ENCODE measurements around the gene GALNTL6.

Gene GALNTL6

GRCh38 chr4:172692701-172693100 lies 879.5 kb downstream of the GALNTL6 start:
- Histone ChIP-seq H3K79me1 (replicated peaks; ENCODE audit: low read length, poor library complexity, severe bottlenecking) (no peaks in the 10 kb centered on the region), H2BK5ac (ENCODE audit: low read depth, low read length, poor library complexity, severe bottlenecking) (no peak overlapping the region), H2BK12ac (ENCODE audit: low read length in 2 of 2) (no peak overlapping the region), H3K9ac (ENCODE audit: low read length) (no peak overlapping the region), H3K27me3 (ENCODE audit: control insufficient read depth in 1 of 2, insufficient read depth in 1 of 2, low read length in 2 of 2) (no peaks in the 10 kb centered on the region), H3K9me3 (ENCODE audit: control insufficient read depth, low read length) (peaks cover 15% of the 10 kb centered on the region), H3K14ac (ENCODE audit: low read length in 2 of 2) (no peak overlapping the region), H3K4me1 (ENCODE audit: control insufficient read depth, insufficient read depth, low read depth, low read length) (no peaks in the 10 kb centered on the region), H2AFZ (ENCODE audit: low read depth, low read length) (no peak overlapping the region), H2BK120ac (ENCODE audit: low read depth, low read length) (no peak overlapping the region), H4K8ac (ENCODE audit: low read length) (no peak overlapping the region), H3K18ac (ENCODE audit: low read depth in 1 of 2, low read length in 2 of 2) (no peak overlapping the region), H2AK5ac (ENCODE audit: low read length, severe bottlenecking) (no peak overlapping the region), H2BK15ac (ENCODE audit: low read depth, poor library complexity, severe bottlenecking) (no peak overlapping the region), H3K4ac (ENCODE audit: low read depth in 1 of 2, low read length in 2 of 2) (no peak overlapping the region), H3K27ac (ENCODE audit: low read length, poor library complexity, severe bottlenecking) (no peak overlapping the region), H3K23ac (ENCODE audit: low read length in 2 of 2) (no peak overlapping the region), H3K36me3 (ENCODE audit: control insufficient read depth in 1 of 2, insufficient read depth in 2 of 2, low read depth in 1 of 2, low read length in 2 of 2) (no peaks in the 10 kb centered on the region), H4K91ac (ENCODE audit: low read length) (no peak overlapping the region), H3K4me2 (ENCODE audit: low read length, poor library complexity, severe bottlenecking) (no peak overlapping the region), H3K4me3 (ENCODE audit: insufficient read depth in 1 of 2, low read depth in 1 of 2, low read length in 2 of 2) (no peak overlapping the region)
- no CpG with 5 or more reads among the region's 2 CpGs for WGBS
- DNase-seq, result no peak

DNA sequence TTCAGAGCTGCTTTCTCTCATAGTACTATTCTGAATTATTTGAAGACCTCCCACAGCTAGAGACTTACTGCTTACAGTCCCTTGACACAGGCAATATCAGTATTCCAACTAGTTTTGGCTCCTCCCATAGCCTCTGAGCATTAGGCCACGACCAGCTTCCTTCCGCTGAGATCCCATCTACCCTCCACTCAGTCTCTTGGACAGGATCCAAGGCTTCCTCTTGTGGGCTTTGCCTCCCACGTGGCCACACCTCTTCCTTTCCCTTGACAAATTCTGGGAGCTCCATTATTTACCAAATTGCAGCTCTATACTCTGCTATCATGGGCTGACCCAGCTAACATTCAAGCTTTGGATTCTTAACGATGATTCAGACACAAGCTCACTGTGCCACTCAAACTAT lies 885.1 kb downstream of the GALNTL6 start:
- Histone ChIP-seq H4K91ac (ENCODE audit: low read length) (no peak overlapping the region), H3K27me3 (ENCODE audit: control insufficient read depth in 1 of 2, insufficient read depth in 1 of 2, low read length in 2 of 2) (no peaks in the 10 kb centered on the region), H2AFZ (ENCODE audit: low read depth, low read length) (no peak overlapping the region), H3K9ac (ENCODE audit: low read length) (no peak overlapping the region), H3K14ac (ENCODE audit: low read length in 2 of 2) (no peak overlapping the region), H3K18ac (ENCODE audit: low read depth in 1 of 2, low read length in 2 of 2) (no peak overlapping the region), H3K4me3 (ENCODE audit: insufficient read depth in 1 of 2, low read depth in 1 of 2, low read length in 2 of 2) (no peak overlapping the region), H2BK15ac (ENCODE audit: low read depth, poor library complexity, severe bottlenecking) (no peak overlapping the region), H4K8ac (ENCODE audit: low read length) (no peak overlapping the region), H2BK120ac (ENCODE audit: low read depth, low read length) (no peak overlapping the region), H3K9me3 (ENCODE audit: control insufficient read depth, low read length) (peaks cover 4% of the 10 kb centered on the region), H2BK12ac (ENCODE audit: low read length in 2 of 2) (no peak overlapping the region), H3K27ac (ENCODE audit: low read length, poor library complexity, severe bottlenecking) (no peak overlapping the region), H2BK5ac (ENCODE audit: low read depth, low read length, poor library complexity, severe bottlenecking) (no peak overlapping the region), H3K4ac (ENCODE audit: low read depth in 1 of 2, low read length in 2 of 2) (no peak overlapping the region), H3K4me1 (ENCODE audit: control insufficient read depth, insufficient read depth, low read depth, low read length) (no peaks in the 10 kb centered on the region), H3K36me3 (ENCODE audit: control insufficient read depth in 1 of 2, insufficient read depth in 2 of 2, low read depth in 1 of 2, low read length in 2 of 2) (no peaks in the 10 kb centered on the region), H3K79me1 (replicated peaks; ENCODE audit: low read length, poor library complexity, severe bottlenecking) (no peaks in the 10 kb centered on the region), H3K23ac (ENCODE audit: low read length in 2 of 2) (no peak overlapping the region), H2AK5ac (ENCODE audit: low read length, severe bottlenecking) (no peak overlapping the region), H3K4me2 (ENCODE audit: low read length, poor library complexity, severe bottlenecking) (no peak overlapping the region)
- WGBS, result 35% methylated on average over 3 of the region's 4 CpGs
- DNase-seq, result no peak

GRCh38 chr4:172705565-172705964 lies 892.4 kb downstream of the GALNTL6 start:
- Histone ChIP-seq H3K4me3 (ENCODE audit: insufficient read depth in 1 of 2, low read depth in 1 of 2, low read length in 2 of 2) (no peak overlapping the region), H3K4me1 (ENCODE audit: control insufficient read depth, insufficient read depth, low read depth, low read length) (no peaks in the 10 kb centered on the region), H3K36me3 (ENCODE audit: control insufficient read depth in 1 of 2, insufficient read depth in 2 of 2, low read depth in 1 of 2, low read length in 2 of 2) (no peaks in the 10 kb centered on the region), H3K79me1 (replicated peaks; ENCODE audit: low read length, poor library complexity, severe bottlenecking) (no peaks in the 10 kb centered on the region), H2AK5ac (ENCODE audit: low read length, severe bottlenecking) (no peak overlapping the region), H3K18ac (ENCODE audit: low read depth in 1 of 2, low read length in 2 of 2) (no peak overlapping the region), H2AFZ (ENCODE audit: low read depth, low read length) (no peak overlapping the region), H3K9me3 (ENCODE audit: control insufficient read depth, low read length) (peaks cover 46% of the 10 kb centered on the region), H2BK15ac (ENCODE audit: low read depth, poor library complexity, severe bottlenecking) (no peak overlapping the region), H3K23ac (ENCODE audit: low read length in 2 of 2) (no peak overlapping the region), H3K27ac (ENCODE audit: low read length, poor library complexity, severe bottlenecking) (no peak overlapping the region), H3K14ac (ENCODE audit: low read length in 2 of 2) (no peak overlapping the region), H2BK5ac (ENCODE audit: low read depth, low read length, poor library complexity, severe bottlenecking) (no peak overlapping the region), H3K4ac (ENCODE audit: low read depth in 1 of 2, low read length in 2 of 2) (no peak overlapping the region), H2BK12ac (ENCODE audit: low read length in 2 of 2) (no peak overlapping the region), H4K91ac (ENCODE audit: low read length) (no peak overlapping the region), H4K8ac (ENCODE audit: low read length) (no peak overlapping the region), H3K9ac (ENCODE audit: low read length) (no peak overlapping the region), H2BK120ac (ENCODE audit: low read depth, low read length) (no peak overlapping the region), H3K27me3 (ENCODE audit: control insufficient read depth in 1 of 2, insufficient read depth in 1 of 2, low read length in 2 of 2) (no peaks in the 10 kb centered on the region), H3K4me2 (ENCODE audit: low read length, poor library complexity, severe bottlenecking) (no peak overlapping the region)
- DNase-seq, result no peak

DNA sequence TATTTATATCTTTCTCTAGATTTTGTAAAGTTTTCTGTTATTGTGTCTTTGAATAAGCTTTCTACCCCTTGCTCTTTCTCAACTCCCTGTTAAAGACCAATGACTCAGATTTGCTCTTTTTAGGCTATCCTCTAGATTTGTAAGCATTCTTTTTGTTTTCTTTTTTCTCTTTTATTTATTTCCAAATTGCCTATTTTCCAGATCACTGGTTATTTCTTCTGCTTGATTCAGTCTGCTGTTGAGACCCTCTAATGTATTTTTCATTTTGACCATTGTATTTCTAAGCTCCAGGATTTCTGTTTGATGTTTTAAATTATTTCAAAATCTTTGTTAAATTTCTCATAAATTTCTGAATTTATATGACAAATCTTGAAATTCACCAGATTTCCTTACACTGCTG lies 892.8 kb downstream of the GALNTL6 start:
- no peak overlapping the region for H4K8ac ChIP-seq (ENCODE audit: low read length)
- H3K14ac ChIP-seq (ENCODE audit: low read length in 2 of 2), result no peak overlapping the region
- DNase-seq, result no peak
- no peak overlapping the region for H3K23ac ChIP-seq (ENCODE audit: low read length in 2 of 2)
- H2BK15ac ChIP-seq (ENCODE audit: low read depth, poor library complexity, severe bottlenecking), result no peak overlapping the region
- no peak overlapping the region for H2BK120ac ChIP-seq (ENCODE audit: low read depth, low read length)
- H3K4me3 ChIP-seq (ENCODE audit: insufficient read depth in 1 of 2, low read depth in 1 of 2, low read length in 2 of 2), result no peak overlapping the region
- H3K4me2 ChIP-seq (ENCODE audit: low read length, poor library complexity, severe bottlenecking), result no peak overlapping the region
- H3K4ac ChIP-seq (ENCODE audit: low read depth in 1 of 2, low read length in 2 of 2), result no peak overlapping the region
- H3K27me3 ChIP-seq (ENCODE audit: control insufficient read depth in 1 of 2, insufficient read depth in 1 of 2, low read length in 2 of 2), result no peaks in the 10 kb centered on the region
- no peak overlapping the region for H4K91ac ChIP-seq (ENCODE audit: low read length)
- H3K18ac ChIP-seq (ENCODE audit: low read depth in 1 of 2, low read length in 2 of 2), result no peak overlapping the region
- H3K4me1 ChIP-seq (ENCODE audit: control insufficient read depth, insufficient read depth, low read depth, low read length), result no peaks in the 10 kb centered on the region
- no peaks in the 10 kb centered on the region for H3K79me1 ChIP-seq (replicated peaks; ENCODE audit: low read length, poor library complexity, severe bottlenecking)
- no peak overlapping the region for H2AK5ac ChIP-seq (ENCODE audit: low read length, severe bottlenecking)
- no peaks in the 10 kb centered on the region for H3K36me3 ChIP-seq (ENCODE audit: control insufficient read depth in 1 of 2, insufficient read depth in 2 of 2, low read depth in 1 of 2, low read length in 2 of 2)
- no peak overlapping the region for H2BK5ac ChIP-seq (ENCODE audit: low read depth, low read length, poor library complexity, severe bottlenecking)
- no peak overlapping the region for H2AFZ ChIP-seq (ENCODE audit: low read depth, low read length)
- no peak overlapping the region for H3K27ac ChIP-seq (ENCODE audit: low read length, poor library complexity, severe bottlenecking)
- no peak overlapping the region for H3K9ac ChIP-seq (ENCODE audit: low read length)
- H3K9me3 ChIP-seq (ENCODE audit: control insufficient read depth, low read length), result peaks cover 49% of the 10 kb centered on the region
- H2BK12ac ChIP-seq (ENCODE audit: low read length in 2 of 2), result no peak overlapping the region
